SK-MEL-5 (cell line): ENCODE measurements around the gene TMEM114. TPM values are rescaled to one million over a fixed set of nuclear protein-coding genes. Genes with fewer than 3 reads are reported as not detected.
"Not testable (repeated sequence)": the region's sequence is repeated elsewhere in the genome, so short reads cannot be mapped to it uniquely, and the experiment has no call there.

Experiments used
- DNase-seq: peaks from one replicate; pipeline ENCODE4 v3.0.0-alpha.2; 2016; ENCODE audit warnings: low read depth, low spot score
- in situ Hi-C: cut with HindIII; loops from 2 replicates; pipeline ENCODE4 v1.10.0; 2016; ENCODE audit warnings: low sequenced_read_pairs, high pct_unique_total_duplicates, low pct_unique_long_range_greater_than_20kb
- total RNA-seq: library from RNA; depleted of rRNA; stranded (reverse); fragments of >200 nt; shearing (Covaris generic); gene quantifications from 2 replicates; pipeline ENCODE4 v1.2.3, GENCODE V29; 2014

Gene TMEM114
- total RNA-seq, 1 experiment from 2014 or later, result not detected

- no peak for DNase-seq
- in situ Hi-C loops, result no loop called here
Measured at GRCh38 chr16:8583732-8584131, 6.6 kb downstream of the TMEM114 start.

- in situ Hi-C loops, result no loop called here
- no peak for DNase-seq
Measured at GRCh38 chr16:8583199-8583598, 7.1 kb downstream of the TMEM114 start.

GRCh38 chr16:8581831-8582580 lies 8.3 kb downstream of the TMEM114 start:
- DNase-seq, result no peak
- in situ Hi-C loops, result no loop called here

GRCh38 chr16:8579559-8579958 lies 10.8 kb downstream of the TMEM114 start:
- in situ Hi-C loops, result no loop called here
- DNase-seq, result no peak

- in situ Hi-C loops, result no loop called here
- no peak for DNase-seq
Measured at GRCh38 chr16:8577678-8578304, 12.5 kb downstream of the TMEM114 start.

GRCh38 chr16:8576141-8577004 lies 13.9 kb downstream of the TMEM114 start:
- DNase-seq, result no peak
- in situ Hi-C loops, result no loop called here

- no peak for DNase-seq
- in situ Hi-C loops, result no loop called here
Measured at GRCh38 chr16:8575399-8575798, 14.9 kb downstream of the TMEM114 start.

- in situ Hi-C loops, result no loop called here
- DNase-seq, result peak; percentile 46
Measured at GRCh38 chr16:8572919-8573724, 17.2 kb downstream of the TMEM114 start.

- DNase-seq, result no peak
- in situ Hi-C loops, result no loop called here
Measured at GRCh38 chr16:8572063-8572918, 18.0 kb downstream of the TMEM114 start.

- in situ Hi-C loops, result no loop called here
- peak; percentile 53 for DNase-seq
Measured at GRCh38 chr16:8571061-8571596, 19.2 kb downstream of the TMEM114 start.

- DNase-seq, in situ Hi-C loops: not testable (repeated sequence)
Measured at GRCh38 chr16:8570393-8570792, 19.9 kb downstream of the TMEM114 start.

- in situ Hi-C loops, result no loop called here
- DNase-seq, result no peak
Measured at GRCh38 chr16:8569650-8570346, 20.5 kb downstream of the TMEM114 start.

GRCh38 chr16:8568231-8568617 lies 22.1 kb downstream of the TMEM114 start:
- DNase-seq, result no peak
- in situ Hi-C loops, result no loop called here

GRCh38 chr16:8567355-8568230 lies 22.7 kb downstream of the TMEM114 start:
- in situ Hi-C loops, result no loop called here
- peak; percentile 94 for DNase-seq

GRCh38 chr16:8565498-8565897 lies 24.8 kb downstream of the TMEM114 start:
- in situ Hi-C loops, result no loop called here

More at GRCh38 chr16:8565498-8565897, 24.8 kb downstream of the TMEM114 start:
- DNase-seq, result no peak
